B cell (primary cell): ENCODE results near the gene NPW. TPM values are rescaled to one million over a fixed set of nuclear protein-coding genes. Genes with fewer than 3 reads are reported as not detected.

Experiments
- ATAC-seq: fragments of 200-7000 bp; cut with Tn5 transposase; one replicate; pipeline ENCODE4 v1.10.0; 2021; ENCODE audit warnings: low read depth, mild to moderate bottlenecking, moderate number of reproducible peaks, moderate library complexity
- CTCF ChIA-PET: fragments of 350-600 bp; sonication (Branson Sonifier 250); formaldehyde crosslinking; loops from one replicate; lab custom pipeline; 2021; ENCODE audit warnings: antibody characterized with exemption, inconsistent platforms; lab: Charles Lee
- POLR2A ChIA-PET: fragments of 350-600 bp; sonication (Branson Sonifier 250); formaldehyde crosslinking; loops from one replicate; lab custom pipeline; 2021; ENCODE audit warnings: antibody characterized with exemption; lab: Charles Lee
- DNase-seq: peaks from one replicate; pipeline ENCODE4 v3.0.0; 2013
- H2AFZ ChIP-seq: 2 replicates; pipeline ENCODE4 v1.6.1; 2012; ENCODE audit warnings: mild to moderate bottlenecking, low read depth, low read length; ENCODE audit not compliant: insufficient read depth, poor library complexity, severe bottlenecking
- H3K27ac ChIP-seq, 2 donors: 1 replicate in 1 of 2; 2 replicates in 1 of 2; pipeline ENCODE4 v1.5.1; 2012 to 2013; ENCODE audit warnings: low read length in 2 of 2, mild to moderate bottlenecking in 2 of 2, moderate library complexity in 1 of 2
- H3K27me3 ChIP-seq, 4 experiments: fragments of 200-600 bp in 1 of 4; sonication (generic) in 1 of 4; replicated peaks in 1 of 4; 1 replicate in 2 of 4; 2 replicates in 2 of 4; pipeline versions ENCODE4 v1.6.1 to v1.7.0; 2013 to 2016; ENCODE audit warnings: low read length in 3 of 4, mild to moderate bottlenecking in 2 of 4, mixed read lengths in 1 of 4, moderate library complexity in 1 of 4; ENCODE audit not compliant: insufficient read depth in 4 of 4, control insufficient read depth in 3 of 4; ENCODE audit errors: control extremely low read depth in 1 of 4
- H3K36me3 ChIP-seq, 2 experiments: replicated peaks in 1 of 2; 1 replicate in 1 of 2; 2 replicates in 1 of 2; pipeline versions ENCODE4 v1.6.1 to v1.7.1; 2013; ENCODE audit warnings: low read length in 1 of 2; ENCODE audit not compliant: insufficient read depth in 2 of 2, control insufficient read depth in 1 of 2; ENCODE audit errors: control extremely low read depth in 1 of 2, extremely low read depth in 1 of 2
- H3K4me1 ChIP-seq, 2 donors: fragments of 200-600 bp in 1 of 2; sonication (generic) in 1 of 2; 1 replicate in 1 of 2; 2 replicates in 1 of 2; pipeline versions ENCODE4 v1.5.1 to v1.6.1; 2013 to 2017; ENCODE audit warnings: low read length in 2 of 2; ENCODE audit not compliant: control insufficient read depth in 2 of 2, insufficient read depth in 2 of 2
- H3K4me2 ChIP-seq: replicated peaks from 2 replicates; pipeline ENCODE3; 2012; ENCODE audit warnings: mild to moderate bottlenecking, low read depth, low read length; ENCODE audit not compliant: poor library complexity, severe bottlenecking
- H3K4me3 ChIP-seq, 5 experiments: fragments of 200-600 bp in 1 of 5; sonication (generic) in 1 of 5; 1 replicate in 3 of 5; 2 replicates in 2 of 5; pipeline versions ENCODE4 v1.5.1 to v1.7.0; 2011 to 2016; ENCODE audit warnings: low read length in 4 of 5, mild to moderate bottlenecking in 4 of 5, low read depth in 2 of 5, control low read depth in 1 of 5, moderate library complexity in 1 of 5; ENCODE audit not compliant: insufficient read depth in 1 of 5; ENCODE audit errors: control extremely low read depth in 1 of 5, extremely low read depth in 1 of 5
- H3K79me2 ChIP-seq: fragments of 200-600 bp; sonication (generic); one replicate; pipeline ENCODE4 v1.6.0; 2016; ENCODE audit warnings: low read length; ENCODE audit not compliant: control insufficient read depth, insufficient read depth
- H3K9ac ChIP-seq: fragments of 200-600 bp; sonication (generic); 2 replicates; pipeline ENCODE4 v1.6.1; 2017; ENCODE audit warnings: mild to moderate bottlenecking, low read length, moderate library complexity
- H3K9me3 ChIP-seq, 3 donors: one replicate each; pipeline versions ENCODE4 v1.6.1 to v1.7.1; 2013; ENCODE audit warnings: low read length in 2 of 3; ENCODE audit not compliant: control insufficient read depth in 2 of 3, insufficient read depth in 1 of 3; ENCODE audit errors: control extremely low read depth in 1 of 3
- H4K20me1 ChIP-seq: 2 replicates; pipeline ENCODE4 v1.6.0; 2012; ENCODE audit warnings: mild to moderate bottlenecking, low read length; ENCODE audit not compliant: insufficient read depth, control insufficient read depth, poor library complexity, severe bottlenecking
- H3K27ac Mint-ChIP-seq: one replicate; pipeline ENCODE4 v1.8.0; 2021; ENCODE audit warnings: mixed read lengths
- H3K27me3 Mint-ChIP-seq: one replicate; pipeline ENCODE4 v1.8.0; 2021; ENCODE audit warnings: mixed read lengths
- H3K4me1 Mint-ChIP-seq: one replicate; pipeline ENCODE4 v1.8.0; 2021; ENCODE audit warnings: mixed read lengths
- H3K4me3 Mint-ChIP-seq: one replicate; pipeline ENCODE4 v1.8.0; 2021; ENCODE audit warnings: mixed read lengths
- H3K9me3 Mint-ChIP-seq: one replicate; pipeline ENCODE4 v1.8.0; 2022; ENCODE audit warnings: mixed read lengths; ENCODE audit not compliant: insufficient read depth
- EZH2 ChIP-seq: IDR thresholded peaks from 2 replicates; pipeline ENCODE4 v1.6.1; 2012; ENCODE audit warnings: borderline replicate concordance, low read depth, mild to moderate bottlenecking, moderate library complexity, low read length; ENCODE audit not compliant: insufficient read depth, poor library complexity, severe bottlenecking
- WGBS: methylation state at CpG from one replicate; pipeline ENCODE4 v1.1.5; 2013; ENCODE audit warnings: missing lambda C conversion rate; ENCODE audit not compliant: insufficient coverage; 5-methylcytosine and 5-hydroxymethylcytosine counted together
- intact Hi-C: fragments of 100-400 bp; cut with micrococcal nuclease; formaldehyde crosslinking; loops from one replicate; pipeline ENCODE4 v1.10.0; 2022
- polyA plus RNA-seq: library from polyadenylated mRNA; depleted of rRNA; stranded (reverse); fragments of >200 nt; gene quantifications from 2 replicates; pipeline ENCODE4 v1.2.3, GENCODE V29; 2012
- total RNA-seq, 2 donors: library from RNA; stranded (reverse); fragments of 120-200 nt in 1 of 2; gene quantifications; 1 replicate in 1 of 2; 2 replicates in 1 of 2; pipeline versions ENCODE4 v1.2.3 to v1.2.4, GENCODE V29; 2013 to 2022
- TF ChIP-seq, protein P1 (sequence below): fragments of 200-600 bp; IDR thresholded peaks from one replicate; pipeline ENCODE4 v1.8.0; 2022; ENCODE audit warnings: antibody characterized with exemption, mild to moderate bottlenecking

The NPW gene
- total and polyA plus RNA-seq, 2 donors (not counting 1 experiment from before 2014, with no cell fraction given) = 0.13 to 1.7 TPM

DNA sequence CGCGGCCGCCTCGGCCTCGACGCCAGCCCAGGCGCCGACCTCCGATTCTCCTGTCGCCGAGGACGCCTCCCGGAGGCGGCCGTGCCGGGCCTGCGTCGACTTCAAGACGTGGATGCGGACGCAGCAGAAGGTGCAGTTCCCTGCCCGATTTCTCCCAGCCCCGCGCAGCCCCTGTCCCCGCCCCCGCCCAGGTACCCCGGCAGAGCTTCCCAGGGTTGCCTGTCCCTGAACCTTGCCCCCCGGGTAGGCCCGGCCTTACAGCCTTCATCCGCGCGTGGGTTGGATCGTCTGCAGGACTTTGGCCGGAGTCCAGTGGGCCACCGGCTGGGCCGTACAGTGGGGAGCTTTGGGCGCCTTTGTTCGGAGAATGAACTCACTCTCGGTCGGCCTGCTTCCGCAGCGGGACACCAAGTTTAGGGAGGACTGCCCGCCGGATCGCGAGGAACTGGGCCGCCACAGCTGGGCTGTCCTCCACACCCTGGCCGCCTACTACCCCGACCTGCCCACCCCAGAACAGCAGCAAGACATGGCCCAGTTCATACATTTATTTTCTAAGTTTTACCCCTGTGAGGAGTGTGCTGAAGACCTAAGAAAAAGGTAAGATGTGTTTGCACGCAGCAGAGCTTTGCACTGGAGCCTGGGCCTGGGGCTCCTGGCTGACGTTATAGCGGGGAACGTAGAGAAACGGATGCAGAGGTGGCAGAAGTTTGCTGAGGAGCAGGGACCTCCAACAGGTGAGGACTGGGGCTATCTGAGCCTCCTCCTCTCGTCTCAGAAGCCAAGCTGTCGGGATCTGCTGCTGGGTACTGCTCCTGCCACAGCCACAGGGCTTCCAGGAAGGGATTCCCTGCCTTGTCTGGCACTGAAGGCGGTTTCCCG is 35.0 kb upstream of the NPW start:
- Mint-ChIP-seq H3K9me3 (no peaks in the 10 kb centered on the region), H3K27ac (peak overlapping the region; percentile 61), H3K4me1 (peaks cover 33% of the 10 kb centered on the region), H3K4me3 (peak overlapping the region; percentile 88), H3K27me3 (peaks cover 6% of the 10 kb centered on the region)
- Histone ChIP-seq H4K20me1 (no peaks in the 10 kb centered on the region), H3K27ac (peak overlapping the region; percentile 10 to 66), H3K9ac (peak overlapping the region; percentile 76), H3K27me3 (peaks cover 0 to 34% (median 19%) of the 10 kb centered on the region in 4 experiments), H3K4me2 (peak overlapping the region; percentile 98), H3K4me1 (peaks cover 16 to 38% of the 10 kb centered on the region in 2 donors), H2AFZ (peak overlapping the region; percentile 88), H3K9me3 (peaks cover 0 to under 1% (median 0%) of the 10 kb centered on the region in 3 donors), H3K79me2 (no peaks in the 10 kb centered on the region), H3K4me3 (peak overlapping the region; percentile 3 to 78 (median 62)), H3K36me3 (peaks cover 0 to 10% of the 10 kb centered on the region in 2 experiments)
- TF ChIP-seq EZH2 = no peak
- TF ChIP-seq, protein P1, sequence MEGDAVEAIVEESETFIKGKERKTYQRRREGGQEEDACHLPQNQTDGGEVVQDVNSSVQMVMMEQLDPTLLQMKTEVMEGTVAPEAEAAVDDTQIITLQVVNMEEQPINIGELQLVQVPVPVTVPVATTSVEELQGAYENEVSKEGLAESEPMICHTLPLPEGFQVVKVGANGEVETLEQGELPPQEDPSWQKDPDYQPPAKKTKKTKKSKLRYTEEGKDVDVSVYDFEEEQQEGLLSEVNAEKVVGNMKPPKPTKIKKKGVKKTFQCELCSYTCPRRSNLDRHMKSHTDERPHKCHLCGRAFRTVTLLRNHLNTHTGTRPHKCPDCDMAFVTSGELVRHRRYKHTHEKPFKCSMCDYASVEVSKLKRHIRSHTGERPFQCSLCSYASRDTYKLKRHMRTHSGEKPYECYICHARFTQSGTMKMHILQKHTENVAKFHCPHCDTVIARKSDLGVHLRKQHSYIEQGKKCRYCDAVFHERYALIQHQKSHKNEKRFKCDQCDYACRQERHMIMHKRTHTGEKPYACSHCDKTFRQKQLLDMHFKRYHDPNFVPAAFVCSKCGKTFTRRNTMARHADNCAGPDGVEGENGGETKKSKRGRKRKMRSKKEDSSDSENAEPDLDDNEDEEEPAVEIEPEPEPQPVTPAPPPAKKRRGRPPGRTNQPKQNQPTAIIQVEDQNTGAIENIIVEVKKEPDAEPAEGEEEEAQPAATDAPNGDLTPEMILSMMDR = no peak
- CTCF ChIA-PET = interaction anchor here (0.6 to 1.4 kb wide), 4 partner anchors 11 to 331 kb away, joined by 3 to 4 read pairs (median 4); partner anchors contain the start of genes RPS2 and TBL3
- intact Hi-C loops = loop anchor here (1.0 kb wide), 1 partner anchor 25 kb away; the partner anchor contains the start of gene ZNF598
- no peak for DNase-seq
- peak; percentile 13 for ATAC-seq
- 16% methylated on average over 56 of the region's 58 CpGs for WGBS
- POLR2A ChIA-PET = interaction anchor here (0.7 to 3.5 kb wide), 7 partner anchors 13 to 504 kb away, joined by 3 to 15 read pairs (median 4); partner anchors contain the start of genes RPS2 and TBL3
